ENCODE data around the gene TULP3.

Gene TULP3

DNA sequence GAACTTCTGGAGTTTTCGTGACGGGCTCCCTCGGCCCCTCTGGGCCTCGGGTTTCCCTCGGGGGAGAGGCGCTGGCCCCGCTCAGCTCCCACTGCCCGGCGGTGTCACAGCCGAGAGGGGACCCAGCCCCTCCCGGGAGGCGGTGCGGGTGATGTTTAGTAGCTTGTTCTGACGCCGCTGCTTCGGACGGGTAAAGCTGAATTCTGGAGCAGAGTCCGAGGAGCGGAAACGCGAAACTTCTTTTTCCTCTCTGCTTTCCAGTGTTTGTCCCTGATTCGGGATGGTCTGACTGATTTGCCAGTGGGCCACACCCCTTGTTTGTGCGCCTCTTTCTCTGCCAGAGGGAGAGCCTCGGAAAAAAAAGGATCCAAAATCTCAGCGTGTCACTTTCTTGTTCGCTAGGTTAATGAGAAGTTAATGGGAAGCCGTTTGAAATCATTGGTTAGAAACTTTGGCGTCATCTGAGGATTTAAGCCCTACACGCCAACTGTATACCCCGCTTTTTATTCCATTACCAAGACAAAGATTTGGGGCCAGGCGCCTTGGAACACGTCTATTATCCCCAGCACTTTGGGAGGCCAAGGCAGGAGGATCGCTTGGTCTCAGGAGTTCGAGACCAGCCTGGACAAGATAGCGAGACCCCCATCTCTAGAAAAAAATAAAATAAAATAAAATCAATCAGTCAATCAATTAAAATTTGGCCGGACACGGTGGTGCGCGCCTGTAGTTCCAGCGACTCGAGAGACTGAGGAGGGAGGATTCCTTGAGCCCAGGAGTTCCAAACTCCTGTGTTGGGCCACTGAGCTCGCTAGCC lies 756 bp downstream of the TULP3 start:
- Mint-ChIP-seq H3K27me3 (ENCODE audit: low read depth) (peaks cover 4% of the 10 kb centered on the region), H3K36me3 (ENCODE audit: low read depth) (peaks cover 21% of the 10 kb centered on the region), H3K27ac (no peak overlapping the region), H3K9me3 (no peaks in the 10 kb centered on the region), H3K4me1 (ENCODE audit: low read depth) (peaks cover 18% of the 10 kb centered on the region), H3K4me3 (peak overlapping the region; percentile 93)
- peak; percentile 6 for DNase-seq (ENCODE audit: low spot score)

DNA sequence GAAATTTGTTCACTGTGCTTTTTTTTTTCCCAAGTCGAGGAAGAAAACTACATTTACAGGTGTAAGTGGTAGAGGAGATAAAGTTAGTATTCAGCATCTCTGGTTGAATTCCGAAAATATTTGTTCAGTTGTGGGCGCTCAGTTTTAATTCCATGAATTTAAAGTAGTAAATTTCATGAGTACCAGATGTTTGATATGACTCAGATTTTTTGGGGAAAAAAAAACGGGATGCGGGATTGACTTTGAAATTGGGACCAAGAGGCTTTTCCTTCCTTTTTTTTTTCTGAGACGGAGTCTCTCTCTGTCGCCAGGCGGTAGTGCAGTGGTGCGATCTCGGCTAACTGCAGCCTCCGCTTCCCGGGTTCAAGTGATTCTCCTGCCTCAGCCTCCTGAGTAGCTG lies 1.6 kb downstream of the TULP3 start:
- peaks cover 18% of the 10 kb centered on the region for H3K4me1 Mint-ChIP-seq (ENCODE audit: low read depth)
- H3K9me3 Mint-ChIP-seq, result no peaks in the 10 kb centered on the region
- peaks cover 4% of the 10 kb centered on the region for H3K27me3 Mint-ChIP-seq (ENCODE audit: low read depth)
- peaks cover 21% of the 10 kb centered on the region for H3K36me3 Mint-ChIP-seq (ENCODE audit: low read depth)
- DNase-seq (ENCODE audit: low spot score), result no peak
- H3K27ac Mint-ChIP-seq, result no peak overlapping the region
- H3K4me3 Mint-ChIP-seq, result peak overlapping the region; percentile 38

DNA sequence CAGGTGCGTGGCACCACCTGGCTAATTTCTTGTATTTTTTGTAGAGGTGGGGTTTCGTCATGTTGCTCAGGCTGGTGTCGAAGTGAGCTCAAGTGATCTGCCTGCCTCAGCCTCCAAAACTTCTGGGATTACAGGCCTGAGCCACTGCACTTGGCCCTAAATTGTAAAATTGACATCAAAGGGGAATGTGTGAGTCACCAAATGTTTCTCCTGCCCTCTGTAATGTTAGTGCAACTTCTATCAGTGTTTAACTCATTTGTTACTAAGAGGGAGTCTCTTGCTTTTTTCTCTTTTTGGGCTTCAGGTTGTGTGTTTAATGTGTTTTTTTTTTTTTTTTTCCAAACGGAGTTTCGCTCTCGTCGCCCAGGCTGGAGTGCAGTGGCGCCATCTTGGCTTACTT lies 2.3 kb downstream of the TULP3 start:
- no peak overlapping the region for H3K27ac Mint-ChIP-seq
- peaks cover 18% of the 10 kb centered on the region for H3K4me1 Mint-ChIP-seq (ENCODE audit: low read depth)
- peak overlapping the region; percentile 52 for H3K4me3 Mint-ChIP-seq
- no peaks in the 10 kb centered on the region for H3K9me3 Mint-ChIP-seq
- DNase-seq (ENCODE audit: low spot score), result no peak
- H3K36me3 Mint-ChIP-seq (ENCODE audit: low read depth), result peaks cover 16% of the 10 kb centered on the region
- peaks cover 4% of the 10 kb centered on the region for H3K27me3 Mint-ChIP-seq (ENCODE audit: low read depth)

DNA sequence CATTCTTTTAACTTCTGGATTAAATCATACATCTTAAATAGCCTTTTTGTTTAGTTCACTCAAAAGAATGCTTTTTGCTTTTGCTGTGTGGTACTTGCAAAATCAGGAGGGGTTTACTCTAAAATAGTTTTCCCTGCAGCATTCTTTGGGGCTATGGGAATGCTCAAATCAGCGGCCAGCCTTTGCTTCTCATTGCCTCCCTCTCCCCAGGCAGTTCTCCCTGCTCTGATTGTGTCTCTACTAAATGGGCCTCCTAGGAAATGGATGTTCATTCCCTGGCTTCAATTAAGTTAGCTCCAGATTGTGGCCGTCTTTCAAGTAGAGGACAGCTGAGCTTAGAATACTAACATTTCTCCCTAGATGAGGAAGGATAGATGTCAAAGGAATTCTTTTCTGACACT lies 4.4 kb downstream of the TULP3 start:
- H3K4me1 Mint-ChIP-seq (ENCODE audit: low read depth), result peaks cover 10% of the 10 kb centered on the region
- DNase-seq (ENCODE audit: low spot score), result no peak
- no peaks in the 10 kb centered on the region for H3K9me3 Mint-ChIP-seq
- H3K27ac Mint-ChIP-seq, result no peak overlapping the region
- peaks cover 2% of the 10 kb centered on the region for H3K36me3 Mint-ChIP-seq (ENCODE audit: low read depth)
- H3K4me3 Mint-ChIP-seq, result no peak overlapping the region
- peaks cover 4% of the 10 kb centered on the region for H3K27me3 Mint-ChIP-seq (ENCODE audit: low read depth)

DNA sequence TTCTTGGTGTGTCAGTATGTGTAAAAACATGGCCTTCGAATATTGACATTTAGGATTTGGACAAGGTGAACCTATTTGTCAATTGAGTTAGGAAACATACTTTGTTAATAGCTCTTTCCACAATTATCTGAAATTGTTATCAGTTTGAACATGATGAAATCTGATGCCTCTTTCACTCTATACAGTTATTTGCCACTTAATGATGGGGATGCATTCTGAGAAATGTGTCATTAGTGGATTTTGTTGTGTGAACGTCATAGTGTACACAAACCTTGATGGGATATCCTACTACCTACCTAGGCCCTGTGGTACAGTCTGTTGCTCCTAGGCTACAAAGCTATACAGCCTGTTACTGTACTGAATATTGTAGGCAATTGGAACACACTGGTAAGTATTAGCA lies 4.8 kb downstream of the TULP3 start:
- DNase-seq (ENCODE audit: low spot score), result no peak
- Mint-ChIP-seq H3K27ac (no peak overlapping the region), H3K4me1 (ENCODE audit: low read depth) (peaks cover 6% of the 10 kb centered on the region), H3K36me3 (ENCODE audit: low read depth) (peaks cover 2% of the 10 kb centered on the region), H3K27me3 (ENCODE audit: low read depth) (peaks cover 4% of the 10 kb centered on the region), H3K4me3 (no peak overlapping the region), H3K9me3 (no peaks in the 10 kb centered on the region)

DNA sequence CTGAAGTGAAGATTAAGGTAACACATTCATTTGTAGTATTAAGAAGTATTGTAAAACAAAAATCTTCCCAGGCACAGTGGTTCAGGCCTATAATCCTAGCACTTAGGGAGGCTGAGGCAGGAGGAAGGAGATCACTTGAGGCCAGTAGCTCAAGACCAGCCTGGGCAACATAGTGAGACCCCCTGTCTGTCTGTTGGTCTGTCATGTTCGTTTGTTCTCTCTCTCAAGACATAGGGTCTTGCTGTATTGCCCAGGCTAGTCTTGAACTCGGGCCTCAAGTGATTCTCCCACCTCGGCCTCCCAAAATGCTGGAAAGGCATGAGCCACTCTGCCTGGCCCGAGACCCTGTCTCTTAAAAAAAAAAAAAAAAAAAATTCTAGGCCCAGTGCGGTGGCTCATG lies 6.7 kb downstream of the TULP3 start:
- no peak for DNase-seq (ENCODE audit: low spot score)
- H3K9me3 Mint-ChIP-seq, result no peaks in the 10 kb centered on the region
- peaks cover 2% of the 10 kb centered on the region for H3K4me1 Mint-ChIP-seq (ENCODE audit: low read depth)
- no peaks in the 10 kb centered on the region for H3K27me3 Mint-ChIP-seq (ENCODE audit: low read depth)
- H3K36me3 Mint-ChIP-seq (ENCODE audit: low read depth), result no peaks in the 10 kb centered on the region
- H3K4me3 Mint-ChIP-seq, result no peak overlapping the region
- no peak overlapping the region for H3K27ac Mint-ChIP-seq

DNA sequence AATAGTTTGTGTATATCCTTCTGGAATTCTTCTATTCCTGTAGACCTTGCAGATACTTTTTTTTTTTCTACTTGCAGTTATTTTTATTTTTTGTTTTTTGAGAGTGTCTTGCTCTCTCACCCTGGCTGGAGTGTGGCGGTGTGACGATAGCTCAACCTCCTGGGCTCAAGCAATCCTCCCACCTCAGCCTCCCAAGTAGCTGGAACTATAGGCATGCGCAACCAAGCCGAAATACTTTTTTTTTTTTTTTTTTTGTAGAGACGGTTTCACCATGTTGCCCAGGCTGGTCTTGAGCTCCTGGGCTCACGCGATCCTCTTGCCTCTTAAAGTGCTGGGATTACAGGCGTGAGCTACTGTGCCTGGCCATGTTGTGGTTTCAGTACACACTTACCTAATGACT lies 10.0 kb downstream of the TULP3 start:
- no peaks in the 10 kb centered on the region for H3K9me3 Mint-ChIP-seq
- H3K4me1 Mint-ChIP-seq (ENCODE audit: low read depth), result no peaks in the 10 kb centered on the region
- H3K4me3 Mint-ChIP-seq, result no peak overlapping the region
- H3K36me3 Mint-ChIP-seq (ENCODE audit: low read depth), result no peaks in the 10 kb centered on the region
- H3K27me3 Mint-ChIP-seq (ENCODE audit: low read depth), result no peaks in the 10 kb centered on the region
- DNase-seq (ENCODE audit: low spot score), result no peak
- H3K27ac Mint-ChIP-seq, result no peak overlapping the region

DNA sequence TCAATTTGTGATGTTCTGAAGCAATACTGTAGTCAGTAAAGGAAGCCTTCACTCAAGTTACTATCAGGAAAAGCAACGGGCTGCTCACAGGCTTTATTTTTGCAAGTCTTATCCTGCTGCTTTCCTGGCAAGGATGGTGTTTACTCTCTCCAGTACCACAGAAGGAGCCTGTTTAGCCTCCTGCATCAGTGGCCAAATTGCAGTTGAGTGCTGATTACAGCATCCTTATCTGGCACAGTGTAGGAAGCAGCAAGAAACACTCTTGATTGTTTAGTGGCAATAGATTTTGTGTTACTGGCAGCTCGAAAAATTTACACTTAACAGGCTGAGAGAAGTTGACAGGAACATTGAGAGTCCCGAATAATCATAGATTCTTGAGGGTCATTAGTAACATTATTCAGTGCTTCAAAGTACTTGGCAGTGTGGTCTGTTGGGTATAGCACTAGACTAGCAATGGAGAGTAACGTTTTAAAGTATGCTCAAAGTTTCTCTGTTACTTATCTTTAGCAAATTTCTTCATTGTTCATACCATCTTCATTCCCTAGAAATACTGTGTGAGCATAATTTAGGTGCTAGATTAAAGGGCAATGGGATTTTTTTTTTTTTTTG lies 11.7 kb downstream of the TULP3 start:
- no peak overlapping the region for H3K4me3 Mint-ChIP-seq
- no peak overlapping the region for H3K27ac Mint-ChIP-seq
- H3K36me3 Mint-ChIP-seq (ENCODE audit: low read depth), result no peaks in the 10 kb centered on the region
- no peak for DNase-seq (ENCODE audit: low spot score)
- no peaks in the 10 kb centered on the region for H3K4me1 Mint-ChIP-seq (ENCODE audit: low read depth)
- H3K27me3 Mint-ChIP-seq (ENCODE audit: low read depth), result no peaks in the 10 kb centered on the region
- no peaks in the 10 kb centered on the region for H3K9me3 Mint-ChIP-seq

DNA sequence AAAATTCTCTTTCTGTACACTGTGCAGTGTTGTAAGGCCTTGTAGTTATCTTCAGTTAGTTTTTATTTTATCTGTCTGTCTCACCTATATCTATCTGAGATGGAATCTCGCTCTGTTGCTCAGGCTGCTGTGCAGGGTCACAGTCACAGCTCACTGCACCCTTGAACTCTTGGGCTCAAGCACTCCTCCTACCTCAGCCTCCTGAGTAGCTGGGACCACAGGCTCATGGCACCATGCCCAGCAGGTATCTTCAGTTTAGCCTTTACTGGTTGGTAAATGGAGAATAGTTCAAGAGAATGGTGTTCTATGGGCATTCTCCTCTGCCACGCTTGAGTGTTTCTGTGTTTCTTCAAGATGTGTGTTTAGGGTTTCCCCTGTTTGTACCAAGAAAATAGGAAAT lies 13.6 kb downstream of the TULP3 start:
- no peaks in the 10 kb centered on the region for H3K9me3 Mint-ChIP-seq
- no peak for DNase-seq (ENCODE audit: low spot score)
- no peak overlapping the region for H3K4me3 Mint-ChIP-seq
- H3K36me3 Mint-ChIP-seq (ENCODE audit: low read depth), result no peaks in the 10 kb centered on the region
- H3K4me1 Mint-ChIP-seq (ENCODE audit: low read depth), result no peaks in the 10 kb centered on the region
- no peaks in the 10 kb centered on the region for H3K27me3 Mint-ChIP-seq (ENCODE audit: low read depth)
- H3K27ac Mint-ChIP-seq, result no peak overlapping the region

DNA sequence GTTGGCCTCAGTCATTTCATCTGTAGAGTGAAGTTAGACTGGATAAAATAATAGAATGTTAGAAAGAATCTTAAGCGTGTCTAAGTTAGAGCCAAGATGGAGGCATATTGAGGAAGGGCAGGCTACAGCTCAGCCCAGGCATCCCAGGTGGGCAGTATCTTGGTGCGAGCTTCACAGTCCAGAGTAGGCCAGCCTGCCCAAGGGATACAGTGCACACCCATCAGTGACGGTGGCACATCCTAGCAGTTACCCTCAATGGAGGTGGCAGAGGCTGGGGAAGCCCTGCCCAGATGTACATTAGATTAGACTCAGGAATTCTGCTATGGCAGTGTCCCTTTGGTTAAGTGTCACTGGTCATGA lies 21.5 kb downstream of the TULP3 start:
- Mint-ChIP-seq H3K4me1 (ENCODE audit: low read depth) (no peaks in the 10 kb centered on the region), H3K27me3 (ENCODE audit: low read depth) (no peaks in the 10 kb centered on the region), H3K9me3 (no peaks in the 10 kb centered on the region), H3K27ac (no peak overlapping the region), H3K4me3 (no peak overlapping the region), H3K36me3 (ENCODE audit: low read depth) (no peaks in the 10 kb centered on the region)
- no peak for DNase-seq (ENCODE audit: low spot score)

DNA sequence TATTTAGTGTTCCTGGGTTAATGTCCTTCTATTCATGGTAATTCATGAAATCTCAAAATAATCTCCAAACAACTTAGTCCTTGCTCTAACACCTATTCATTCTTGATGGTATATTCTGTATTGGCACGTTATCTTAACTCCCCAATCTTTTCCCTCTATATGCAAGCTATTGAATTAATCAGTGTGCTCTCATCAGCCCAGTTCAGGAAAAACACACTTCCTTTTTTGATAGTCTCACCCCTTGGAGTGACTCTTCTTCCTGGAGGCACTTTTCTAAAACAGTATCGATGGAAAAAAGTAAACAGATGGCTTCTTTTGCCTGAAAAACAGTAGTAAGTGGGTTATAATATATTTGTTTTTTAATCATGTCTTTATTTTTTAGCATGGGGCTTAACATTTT lies 28.6 kb downstream of the TULP3 start:
- Mint-ChIP-seq H3K36me3 (ENCODE audit: low read depth) (no peaks in the 10 kb centered on the region), H3K27ac (no peak overlapping the region), H3K4me1 (ENCODE audit: low read depth) (no peaks in the 10 kb centered on the region), H3K27me3 (ENCODE audit: low read depth) (no peaks in the 10 kb centered on the region), H3K9me3 (no peaks in the 10 kb centered on the region), H3K4me3 (no peak overlapping the region)
- DNase-seq (ENCODE audit: low spot score), result no peak

DNA sequence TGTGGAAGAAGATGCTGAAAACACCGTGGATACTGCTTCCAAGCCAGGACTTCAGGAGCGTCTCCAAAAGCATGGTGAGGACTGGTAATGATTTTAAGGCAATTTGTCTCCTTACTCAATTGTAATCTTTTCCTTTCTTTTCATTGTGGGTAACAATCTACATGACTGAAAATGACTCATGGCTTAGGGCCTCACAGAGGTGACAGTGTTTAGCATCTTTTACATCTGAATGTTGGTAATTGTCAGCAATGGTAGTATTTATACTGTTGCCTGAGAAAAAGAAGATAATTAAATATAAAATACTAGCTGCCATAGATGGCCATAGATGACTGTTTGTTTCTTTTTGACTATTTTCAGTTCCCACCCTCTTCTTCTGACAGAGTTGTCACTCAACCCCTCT lies 31.6 kb downstream of the TULP3 start:
- Mint-ChIP-seq H3K4me1 (ENCODE audit: low read depth) (no peaks in the 10 kb centered on the region), H3K27me3 (ENCODE audit: low read depth) (no peaks in the 10 kb centered on the region), H3K9me3 (no peaks in the 10 kb centered on the region), H3K36me3 (ENCODE audit: low read depth) (no peaks in the 10 kb centered on the region), H3K4me3 (no peak overlapping the region), H3K27ac (no peak overlapping the region)
- no peak for DNase-seq (ENCODE audit: low spot score)

DNA sequence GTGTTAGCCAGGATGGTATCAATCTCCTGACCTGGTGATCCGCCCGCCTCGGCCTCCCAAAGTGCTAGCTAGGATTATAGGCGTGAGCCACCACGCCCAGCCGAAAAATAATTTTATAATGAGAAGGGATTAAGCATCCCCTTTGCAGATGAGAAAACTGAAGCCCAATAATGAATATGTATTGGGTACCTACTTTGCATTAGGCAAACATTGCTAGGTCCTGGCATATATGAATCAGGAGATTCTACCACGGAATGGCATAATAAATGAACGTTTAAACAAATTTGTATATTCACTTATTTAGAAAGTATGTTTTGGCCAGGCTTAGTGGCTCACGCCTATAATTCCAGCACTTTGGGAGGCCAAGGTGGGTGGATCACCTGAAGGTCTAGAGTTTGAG lies 32.4 kb downstream of the TULP3 start:
- Mint-ChIP-seq H3K27ac (no peak overlapping the region), H3K9me3 (no peaks in the 10 kb centered on the region), H3K27me3 (ENCODE audit: low read depth) (no peaks in the 10 kb centered on the region), H3K36me3 (ENCODE audit: low read depth) (no peaks in the 10 kb centered on the region), H3K4me3 (no peak overlapping the region), H3K4me1 (ENCODE audit: low read depth) (no peaks in the 10 kb centered on the region)
- DNase-seq (ENCODE audit: low spot score), result no peak

DNA sequence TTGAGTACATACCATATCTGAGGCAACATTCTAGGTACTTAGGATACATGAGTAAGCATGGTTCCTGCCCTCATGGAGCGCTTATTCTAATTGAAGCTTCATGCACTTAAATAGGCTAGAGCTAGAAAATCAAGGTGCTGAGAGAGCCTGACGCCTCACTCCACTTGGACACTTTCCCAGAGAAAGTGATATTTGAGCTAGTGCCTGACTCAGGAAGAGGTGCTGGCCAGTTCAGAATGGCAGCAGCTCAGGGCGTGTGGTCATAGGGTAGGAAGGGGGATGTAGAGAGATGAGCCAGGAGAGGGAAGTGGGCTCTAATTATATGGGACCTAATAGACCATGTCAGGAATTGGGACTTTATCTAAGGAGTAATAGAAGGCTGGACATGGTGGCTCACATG lies 33.3 kb downstream of the TULP3 start:
- no peak for DNase-seq (ENCODE audit: low spot score)
- Mint-ChIP-seq H3K36me3 (ENCODE audit: low read depth) (no peaks in the 10 kb centered on the region), H3K4me3 (no peak overlapping the region), H3K27me3 (ENCODE audit: low read depth) (no peaks in the 10 kb centered on the region), H3K27ac (no peak overlapping the region), H3K9me3 (no peaks in the 10 kb centered on the region), H3K4me1 (ENCODE audit: low read depth) (no peaks in the 10 kb centered on the region)

All from T-helper 2 cell treated with Interferon-gamma antibody and Interleukin-4, amounts not matched to agents 5 μg/mL and 100 μg/mL, for 36 hours (primary cell).